Measurements from ENCODE around the gene GFRA4.

GFRA4 gene

GRCh38 chr20:3660262-3661059, 2.7 kb downstream of the GFRA4 start:
- no peak for TF ChIP-seq CTCF (IDR thresholded peaks at IDR 0.05)

- TF ChIP-seq CTCF (IDR thresholded peaks at IDR 0.05) = no peak
These were observed 3.5 kb downstream of the GFRA4 start for GRCh38 chr20:3659492-3660261.

- TF ChIP-seq CTCF (IDR thresholded peaks at IDR 0.05) = no peak
These were observed 4.3 kb downstream of the GFRA4 start for GRCh38 chr20:3658716-3659491.

GRCh38 chr20:3658019-3658715, 5.0 kb downstream of the GFRA4 start:
- no peak for TF ChIP-seq CTCF (IDR thresholded peaks at IDR 0.05)

- TF ChIP-seq CTCF (IDR thresholded peaks at IDR 0.05) = no peak
These were observed 8.1 kb downstream of the GFRA4 start for GRCh38 chr20:3655131-3655405.

- no peak for TF ChIP-seq CTCF (IDR thresholded peaks at IDR 0.05)
These were observed 8.7 kb downstream of the GFRA4 start for GRCh38 chr20:3654326-3655130.
